HUES6 (cell line): Measurements from ENCODE around the gene DNMT3A.

Experiments
- H3K27ac ChIP-seq: 2 replicates; pipeline ENCODE4 v1.7.0; 2013; ENCODE audit warnings: low read depth, mild to moderate bottlenecking, low read length, inconsistent platforms
- H3K27me3 ChIP-seq: 2 replicates; pipeline ENCODE4 v1.6.1; 2013; ENCODE audit warnings: low read length; ENCODE audit not compliant: control insufficient read depth, insufficient read depth
- H3K36me3 ChIP-seq: 2 replicates; pipeline ENCODE4 v1.6.1; 2013; ENCODE audit warnings: low read length; ENCODE audit not compliant: control insufficient read depth, insufficient read depth
- H3K4me1 ChIP-seq: 2 replicates; pipeline ENCODE4 v1.6.1; 2013; ENCODE audit warnings: low read length; ENCODE audit not compliant: control insufficient read depth, insufficient read depth
- H3K4me3 ChIP-seq: 2 replicates; pipeline ENCODE4 v1.5.1; 2013; ENCODE audit warnings: low read depth, low read length
- H3K9ac ChIP-seq: one replicate; pipeline ENCODE4 v1.6.1; 2013; ENCODE audit warnings: mild to moderate bottlenecking, low read length
- H3K9me3 ChIP-seq: 2 replicates; pipeline ENCODE4 v1.6.1; 2013; ENCODE audit warnings: low read depth, low read length; ENCODE audit not compliant: control insufficient read depth, insufficient read depth

DNMT3A gene

GRCh38 chr2:25266399-25266798 lies 75.3 kb downstream of the DNMT3A start:
- H3K9ac ChIP-seq = no peak overlapping the region

DNA sequence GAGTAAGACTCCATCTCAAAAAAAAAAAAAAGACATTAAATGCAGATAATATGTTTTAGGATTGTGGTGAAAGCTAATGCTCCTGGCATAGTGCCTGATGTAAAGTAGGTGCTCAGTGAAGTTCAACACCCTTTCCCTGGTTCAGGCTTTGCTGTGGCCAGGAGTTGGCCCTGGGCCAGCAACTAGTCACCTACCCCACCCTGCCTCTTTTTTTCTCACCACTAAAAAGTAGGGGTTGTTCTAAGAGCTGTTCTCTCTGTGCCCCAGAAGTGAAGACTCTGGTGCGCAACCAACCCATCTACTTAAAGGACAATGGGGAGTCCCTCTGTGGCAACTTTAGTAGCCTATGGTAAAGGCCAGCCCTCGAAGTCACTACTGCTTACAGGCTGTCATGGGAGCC lies 75.9 kb downstream of the DNMT3A start:
- H3K27ac ChIP-seq = no peak overlapping the region
- H3K4me3 ChIP-seq = no peak overlapping the region
- H3K27me3 ChIP-seq = no peaks in the 10 kb centered on the region
- peaks cover 44% of the 10 kb centered on the region for H3K4me1 ChIP-seq
- no peaks in the 10 kb centered on the region for H3K9me3 ChIP-seq
- H3K36me3 ChIP-seq = no peaks in the 10 kb centered on the region
- no peak overlapping the region for H3K9ac ChIP-seq

More at GRCh38 chr2:25266399-25266798, 75.3 kb downstream of the DNMT3A start:
- no peaks in the 10 kb centered on the region for H3K9me3 ChIP-seq
- H3K4me1 ChIP-seq = peaks cover 43% of the 10 kb centered on the region
- H3K27me3 ChIP-seq = no peaks in the 10 kb centered on the region
- H3K27ac ChIP-seq = no peak overlapping the region
- H3K4me3 ChIP-seq = no peak overlapping the region
- no peaks in the 10 kb centered on the region for H3K36me3 ChIP-seq

- H3K4me1 ChIP-seq = peaks cover 44% of the 10 kb centered on the region
- H3K4me3 ChIP-seq = no peak overlapping the region
- no peak overlapping the region for H3K9ac ChIP-seq
- H3K27me3 ChIP-seq = no peaks in the 10 kb centered on the region
- H3K9me3 ChIP-seq = no peaks in the 10 kb centered on the region
- H3K36me3 ChIP-seq = no peaks in the 10 kb centered on the region
- no peak overlapping the region for H3K27ac ChIP-seq
Measured at GRCh38 chr2:25265001-25265400, 76.7 kb downstream of the DNMT3A start.

DNA sequence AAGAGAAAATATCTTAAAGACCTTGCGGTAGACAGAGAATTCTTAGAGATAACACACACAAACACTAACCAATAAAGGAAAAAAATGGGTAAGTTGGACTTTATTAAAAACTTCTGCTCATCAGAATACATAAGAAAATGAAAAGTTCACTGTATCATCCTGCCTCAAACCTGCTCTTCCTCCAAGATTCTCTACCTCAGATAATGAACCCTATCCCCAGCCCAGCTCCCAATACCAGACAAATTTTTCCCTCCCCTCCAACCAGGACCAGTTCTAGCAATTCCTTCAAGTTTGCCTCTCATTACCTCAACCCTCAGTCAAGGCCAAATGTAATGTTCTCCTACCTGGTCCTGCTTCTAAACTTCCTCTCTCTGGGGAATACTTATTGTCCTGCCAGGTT lies 79.4 kb downstream of the DNMT3A start:
- no peaks in the 10 kb centered on the region for H3K27me3 ChIP-seq
- no peaks in the 10 kb centered on the region for H3K9me3 ChIP-seq
- no peak overlapping the region for H3K9ac ChIP-seq
- H3K36me3 ChIP-seq = no peaks in the 10 kb centered on the region
- no peak overlapping the region for H3K27ac ChIP-seq
- H3K4me1 ChIP-seq = peaks cover 60% of the 10 kb centered on the region
- no peak overlapping the region for H3K4me3 ChIP-seq

DNA sequence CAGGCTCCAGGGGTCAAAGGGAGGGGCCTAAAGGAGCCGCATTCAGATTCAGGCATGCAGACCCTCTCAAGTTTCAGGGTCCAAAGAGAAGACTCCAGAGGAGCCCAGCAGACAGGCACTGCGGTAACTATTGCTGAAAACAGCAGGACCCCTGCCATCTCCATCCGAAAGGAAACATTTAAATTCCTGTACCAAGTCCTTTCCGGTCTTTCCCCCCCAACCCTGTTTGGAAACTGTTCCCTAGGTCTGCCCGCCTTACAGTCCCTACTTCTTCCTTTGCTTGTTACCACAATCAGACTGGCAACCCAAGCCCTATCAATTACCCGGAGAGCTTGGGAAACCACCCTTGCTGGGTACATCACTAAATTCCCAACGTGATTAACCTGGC lies 82.0 kb downstream of the DNMT3A start:
- peak overlapping the region; percentile 72 for H3K27ac ChIP-seq
- peak overlapping the region; percentile 18 for H3K9ac ChIP-seq
- no peaks in the 10 kb centered on the region for H3K27me3 ChIP-seq
- H3K4me1 ChIP-seq = peaks cover 70% of the 10 kb centered on the region
- no peaks in the 10 kb centered on the region for H3K9me3 ChIP-seq
- H3K36me3 ChIP-seq = peaks cover 3% of the 10 kb centered on the region; the same call in 1 of the 2 replicates
- peak overlapping the region; percentile 25 for H3K4me3 ChIP-seq

- Histone ChIP-seq H3K36me3 (peaks cover 3% of the 10 kb centered on the region; the same call in 1 of the 2 replicates), H3K4me1 (peaks cover 67% of the 10 kb centered on the region), H3K27ac (peak overlapping the region; percentile 10), H3K9ac (no peak overlapping the region), H3K27me3 (no peaks in the 10 kb centered on the region), H3K9me3 (no peaks in the 10 kb centered on the region), H3K4me3 (peak overlapping the region; percentile 37)
Measured at GRCh38 chr2:25258847-25259736, 82.6 kb downstream of the DNMT3A start.

DNA sequence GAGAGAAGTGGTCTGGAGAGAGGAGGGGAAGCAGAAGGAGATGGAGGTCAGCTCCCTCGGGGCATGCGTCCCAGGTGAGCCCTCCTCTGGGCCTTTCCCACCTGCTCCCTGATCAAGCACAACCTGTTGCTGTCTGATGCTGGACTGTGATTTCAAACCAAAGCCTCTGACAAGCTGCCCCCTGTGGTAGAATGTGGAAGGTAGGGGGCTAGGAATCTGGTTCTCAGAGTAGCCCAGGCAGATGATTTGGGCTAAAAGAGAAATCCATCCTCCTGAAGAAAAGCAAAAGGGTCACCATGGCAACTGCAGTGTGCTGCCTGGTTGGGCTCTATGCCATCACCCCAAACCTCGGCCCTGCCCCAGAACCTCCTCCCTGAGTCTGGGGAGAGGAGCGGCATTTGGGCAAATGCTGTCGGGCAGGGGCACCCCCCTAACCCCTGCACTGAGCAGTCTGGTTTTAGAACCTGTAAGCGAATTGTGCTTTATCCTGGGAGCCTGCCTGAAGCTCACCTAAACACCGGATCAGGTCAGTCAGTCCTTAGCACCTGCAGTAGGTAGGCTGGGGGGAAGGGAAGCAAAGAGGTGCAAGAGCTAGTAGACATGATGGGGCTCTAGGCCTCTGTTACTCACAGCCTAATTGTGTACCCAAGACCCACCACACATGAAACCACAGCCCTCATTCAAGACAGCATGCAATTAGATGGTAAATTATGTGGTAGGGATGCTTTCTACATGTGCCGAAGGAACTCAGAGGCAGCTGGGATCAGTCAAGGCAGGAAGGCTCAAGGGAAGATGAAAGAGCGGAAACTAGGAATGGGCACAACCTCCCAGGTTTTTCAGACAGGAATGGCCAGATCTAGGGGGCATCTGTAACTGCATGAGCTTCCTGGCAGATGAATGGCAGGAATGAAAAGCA lies 83.5 kb downstream of the DNMT3A start:
- no peaks in the 10 kb centered on the region for H3K9me3 ChIP-seq
- no peaks in the 10 kb centered on the region for H3K27me3 ChIP-seq
- no peak overlapping the region for H3K9ac ChIP-seq
- peaks cover 3% of the 10 kb centered on the region; the same call in 1 of the 2 replicates for H3K36me3 ChIP-seq
- no peak overlapping the region for H3K4me3 ChIP-seq
- H3K4me1 ChIP-seq = peaks cover 63% of the 10 kb centered on the region
- H3K27ac ChIP-seq = no peak overlapping the region

GRCh38 chr2:25257032-25257552 lies 84.6 kb downstream of the DNMT3A start:
- Histone ChIP-seq H3K36me3 (peaks cover 3% of the 10 kb centered on the region; the same call in 1 of the 2 replicates), H3K4me1 (peaks cover 59% of the 10 kb centered on the region), H3K9ac (peak overlapping the region; percentile 18), H3K4me3 (peak overlapping the region; percentile 19; the same call in 1 of the 2 replicates), H3K27me3 (no peaks in the 10 kb centered on the region), H3K9me3 (no peaks in the 10 kb centered on the region), H3K27ac (no peak overlapping the region; the same call in 1 of the 2 replicates)

DNA sequence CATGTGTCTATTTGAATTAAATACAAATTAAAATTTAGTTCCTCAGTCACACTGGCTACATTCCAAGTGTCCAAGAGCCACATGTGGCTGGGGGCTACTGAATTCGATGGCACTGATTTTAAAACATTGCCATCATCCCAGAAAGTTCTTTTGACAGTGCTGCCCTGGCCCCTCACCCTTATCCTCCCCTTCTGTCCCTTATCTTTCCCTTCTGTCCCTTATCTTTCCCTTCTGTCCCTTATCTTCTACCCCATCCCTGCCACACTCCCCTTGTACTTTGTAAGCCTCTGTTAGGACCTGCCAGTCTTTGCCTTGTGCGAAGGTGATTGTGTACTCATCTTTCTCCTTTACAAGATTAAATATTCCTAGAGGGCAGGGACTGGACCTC lies 85.2 kb downstream of the DNMT3A start:
- Histone ChIP-seq H3K4me1 (peaks cover 59% of the 10 kb centered on the region), H3K36me3 (peaks cover 3% of the 10 kb centered on the region; the same call in 1 of the 2 replicates), H3K27ac (no peak overlapping the region; the same call in 1 of the 2 replicates), H3K9me3 (no peaks in the 10 kb centered on the region), H3K4me3 (peak overlapping the region; percentile 19; the same call in 1 of the 2 replicates), H3K9ac (peak overlapping the region; percentile 18), H3K27me3 (no peaks in the 10 kb centered on the region)

GRCh38 chr2:25255745-25256487 lies 85.8 kb downstream of the DNMT3A start:
- Histone ChIP-seq H3K27me3 (no peaks in the 10 kb centered on the region), H3K27ac (no peak overlapping the region), H3K36me3 (peaks cover 3% of the 10 kb centered on the region; the same call in 1 of the 2 replicates)

More at GRCh38 chr2:25255745-25256487, 85.8 kb downstream of the DNMT3A start:
- Histone ChIP-seq H3K9ac (no peak overlapping the region), H3K4me1 (peaks cover 59% of the 10 kb centered on the region), H3K4me3 (no peak overlapping the region), H3K9me3 (no peaks in the 10 kb centered on the region)
